ENCODE measurements around the gene COLEC12.

- TF ChIP-seq POLR2A (IDR thresholded peaks at IDR 0.05) (no peak), CTCF (IDR thresholded peaks at IDR 0.05) (no peak)
These were observed 106.9 kb downstream of the COLEC12 start for GRCh38 chr18:393574-393957.
